ENCODE results near the gene CDH12. TPM values are rescaled to one million over a fixed set of nuclear protein-coding genes. Genes with fewer than 3 reads are reported as not detected.
"Not testable (repeated sequence)": the region's sequence is repeated elsewhere in the genome, so short reads cannot be mapped to it uniquely, and the experiment has no call there.

Gene CDH12
- total RNA-seq, 1 donor = under 0.01 TPM

DNA sequence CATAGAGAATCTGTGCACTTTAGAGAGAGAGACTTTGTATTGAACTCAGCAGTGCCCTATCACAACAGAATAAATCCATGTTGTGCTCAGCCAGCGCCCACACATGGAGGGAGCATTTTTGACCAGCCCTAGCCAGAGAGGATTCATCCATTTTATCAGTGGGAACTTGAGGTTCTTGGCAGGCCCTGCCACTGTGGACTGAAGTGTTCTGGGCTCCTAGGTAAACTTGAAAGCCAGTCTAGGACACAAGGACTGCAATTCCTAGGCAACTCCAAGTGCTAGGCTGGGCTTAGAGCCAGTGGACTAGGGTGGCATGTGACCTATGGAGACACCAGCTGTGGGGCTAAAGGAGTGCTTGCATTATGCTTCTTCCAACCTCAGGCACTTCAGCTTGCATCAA lies 523.5 kb downstream of the CDH12 start:
- no peaks in the 10 kb centered on the region for H3K27me3 ChIP-seq (ENCODE audit: insufficient read depth, low read length)
- no peaks in the 10 kb centered on the region for H3K9me3 ChIP-seq (ENCODE audit: low read depth, low read length)
- no peak overlapping the region for H3K4me3 ChIP-seq (ENCODE audit: low read length)
- H3K4me1 ChIP-seq (ENCODE audit: insufficient read depth, low read length) = no peaks in the 10 kb centered on the region

DNA sequence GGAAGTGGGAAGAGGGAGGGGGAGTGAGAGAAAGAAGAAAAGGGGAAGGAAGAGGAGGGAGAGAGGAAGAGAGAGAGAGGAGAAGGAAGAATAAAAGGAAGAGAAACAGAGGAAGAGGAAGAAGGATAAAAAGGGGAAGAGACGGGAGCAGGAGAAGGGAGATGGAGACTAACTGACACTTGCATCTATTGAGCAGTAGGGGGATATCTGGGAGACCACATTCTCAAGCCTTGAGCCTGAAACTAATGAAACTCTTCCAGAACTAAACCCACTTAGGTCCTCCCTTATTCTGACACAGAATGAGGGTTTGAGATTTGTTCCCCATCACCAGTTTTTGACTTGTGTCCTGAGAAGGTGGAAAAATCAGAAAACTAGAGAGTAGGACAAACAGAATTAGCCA lies 533.3 kb downstream of the CDH12 start:
- Histone ChIP-seq H3K4me3 (ENCODE audit: low read length) (no peak overlapping the region), H3K9me3 (ENCODE audit: low read depth, low read length) (peaks cover 6% of the 10 kb centered on the region), H3K4me1 (ENCODE audit: insufficient read depth, low read length) (no peaks in the 10 kb centered on the region), H3K27me3 (ENCODE audit: insufficient read depth, low read length) (no peaks in the 10 kb centered on the region)

GRCh38 chr5:22316294-22316693 lies 536.9 kb downstream of the CDH12 start:
- peaks cover 6% of the 10 kb centered on the region for H3K9me3 ChIP-seq (ENCODE audit: low read depth, low read length)
- H3K4me1 ChIP-seq (ENCODE audit: insufficient read depth, low read length) = no peaks in the 10 kb centered on the region
- no peak overlapping the region for H3K4me3 ChIP-seq (ENCODE audit: low read length)
- H3K27me3 ChIP-seq (ENCODE audit: insufficient read depth, low read length) = no peaks in the 10 kb centered on the region

DNA sequence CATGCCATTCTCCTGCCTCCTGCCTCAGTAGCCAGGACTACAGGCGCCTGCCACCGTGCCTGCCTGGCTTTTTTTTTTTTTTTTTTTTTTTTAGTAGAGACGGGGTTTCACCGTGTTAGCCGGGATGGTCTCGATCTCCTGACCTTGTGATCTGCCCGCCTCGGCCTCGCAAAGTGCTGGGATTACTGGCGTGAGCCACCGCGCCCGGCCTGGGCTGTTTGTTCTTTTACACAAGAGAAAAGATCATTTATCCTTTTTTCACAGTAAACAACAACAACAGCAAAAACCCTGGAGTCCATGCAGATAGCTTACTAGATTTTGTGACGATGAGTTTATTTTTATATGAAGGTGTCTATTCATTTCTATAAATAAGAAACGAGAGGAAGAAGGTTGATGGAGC lies 538.1 kb downstream of the CDH12 start:
- H3K9me3 ChIP-seq (ENCODE audit: low read depth, low read length); H3K4me1 ChIP-seq (ENCODE audit: insufficient read depth, low read length); H3K4me3 ChIP-seq (ENCODE audit: low read length); H3K27me3 ChIP-seq (ENCODE audit: insufficient read depth, low read length): not testable (repeated sequence)

GRCh38 chr5:22314548-22314947 lies 538.6 kb downstream of the CDH12 start:
- H3K27me3 ChIP-seq (ENCODE audit: insufficient read depth, low read length) = no peaks in the 10 kb centered on the region
- H3K4me1 ChIP-seq (ENCODE audit: insufficient read depth, low read length) = no peaks in the 10 kb centered on the region

DNA sequence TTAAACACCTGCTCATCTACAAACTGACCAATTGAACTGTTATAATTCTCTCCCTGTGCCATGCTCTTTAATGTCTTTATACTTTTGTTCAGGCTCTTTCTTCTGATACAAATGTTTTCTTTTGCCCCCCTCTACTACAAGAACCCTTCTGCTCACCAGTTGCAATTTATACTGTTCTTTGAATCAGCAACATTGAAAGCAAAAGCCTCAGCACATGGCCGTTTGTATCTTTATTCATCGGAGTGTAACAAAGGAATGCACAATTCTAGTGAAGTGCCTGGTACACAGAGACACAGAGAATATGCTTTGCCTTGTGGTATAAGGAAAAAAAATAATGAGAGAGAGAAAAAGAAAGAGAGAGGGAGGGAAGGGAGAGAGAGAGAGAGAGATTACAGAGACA lies 547.1 kb downstream of the CDH12 start:
- no peaks in the 10 kb centered on the region for H3K27me3 ChIP-seq (ENCODE audit: insufficient read depth, low read length)
- no peaks in the 10 kb centered on the region for H3K9me3 ChIP-seq (ENCODE audit: low read depth, low read length)
- no peak overlapping the region for H3K4me3 ChIP-seq (ENCODE audit: low read length)
- H3K4me1 ChIP-seq (ENCODE audit: insufficient read depth, low read length) = no peaks in the 10 kb centered on the region

More at GRCh38 chr5:22314548-22314947, 538.6 kb downstream of the CDH12 start:
- Histone ChIP-seq H3K4me3 (ENCODE audit: low read length) (no peak overlapping the region), H3K9me3 (ENCODE audit: low read depth, low read length) (peaks cover 6% of the 10 kb centered on the region)

DNA sequence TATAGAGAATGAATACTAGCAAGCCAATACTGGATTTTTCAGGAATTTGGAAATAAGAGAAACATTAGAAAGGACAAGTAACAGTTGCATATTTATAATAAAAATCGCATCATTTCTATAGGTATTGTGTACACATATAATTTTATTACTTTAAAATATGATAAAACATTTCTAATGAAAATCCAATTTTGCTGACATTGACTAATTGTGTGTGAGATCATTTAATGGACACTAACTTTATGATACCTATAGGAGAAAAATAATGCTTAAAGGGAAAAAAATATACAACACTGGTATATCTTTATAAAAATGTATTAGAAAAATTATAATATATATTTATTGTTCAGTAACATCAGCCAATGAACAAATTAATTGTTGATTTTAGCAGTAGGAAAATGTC lies 557.3 kb downstream of the CDH12 start:
- Histone ChIP-seq H3K27me3 (ENCODE audit: insufficient read depth, low read length) (no peaks in the 10 kb centered on the region), H3K4me3 (ENCODE audit: low read length) (no peak overlapping the region), H3K9me3 (ENCODE audit: low read depth, low read length) (peaks cover 6% of the 10 kb centered on the region), H3K4me1 (ENCODE audit: insufficient read depth, low read length) (no peaks in the 10 kb centered on the region)

DNA sequence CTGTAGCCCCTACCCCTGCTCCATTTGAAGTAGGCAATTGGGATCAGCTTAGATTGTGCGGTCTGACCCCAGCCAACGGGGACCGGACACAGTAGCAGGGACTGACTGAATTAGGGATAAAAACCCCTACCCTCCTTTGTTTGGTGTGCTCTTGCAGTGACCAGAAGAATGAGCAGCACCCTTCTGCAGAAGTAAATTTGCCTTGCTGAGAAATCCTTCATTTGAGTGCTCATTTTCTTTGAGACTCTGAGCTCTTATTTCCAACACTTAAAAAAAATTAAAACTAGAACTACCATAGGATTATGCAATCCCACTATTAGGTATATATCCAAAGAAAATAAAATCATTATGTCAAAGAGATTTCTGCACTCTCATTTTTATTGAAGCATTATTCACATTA lies 560.0 kb downstream of the CDH12 start:
- no peaks in the 10 kb centered on the region for H3K27me3 ChIP-seq (ENCODE audit: insufficient read depth, low read length)
- peaks cover 6% of the 10 kb centered on the region for H3K9me3 ChIP-seq (ENCODE audit: low read depth, low read length)
- no peaks in the 10 kb centered on the region for H3K4me1 ChIP-seq (ENCODE audit: insufficient read depth, low read length)
- no peak overlapping the region for H3K4me3 ChIP-seq (ENCODE audit: low read length)

GRCh38 chr5:22278164-22278563 lies 575.0 kb downstream of the CDH12 start:
- no peak overlapping the region for H3K4me3 ChIP-seq (ENCODE audit: low read length)
- no peaks in the 10 kb centered on the region for H3K27me3 ChIP-seq (ENCODE audit: insufficient read depth, low read length)
- H3K4me1 ChIP-seq (ENCODE audit: insufficient read depth, low read length) = no peaks in the 10 kb centered on the region
- H3K9me3 ChIP-seq (ENCODE audit: low read depth, low read length) = no peaks in the 10 kb centered on the region

DNA sequence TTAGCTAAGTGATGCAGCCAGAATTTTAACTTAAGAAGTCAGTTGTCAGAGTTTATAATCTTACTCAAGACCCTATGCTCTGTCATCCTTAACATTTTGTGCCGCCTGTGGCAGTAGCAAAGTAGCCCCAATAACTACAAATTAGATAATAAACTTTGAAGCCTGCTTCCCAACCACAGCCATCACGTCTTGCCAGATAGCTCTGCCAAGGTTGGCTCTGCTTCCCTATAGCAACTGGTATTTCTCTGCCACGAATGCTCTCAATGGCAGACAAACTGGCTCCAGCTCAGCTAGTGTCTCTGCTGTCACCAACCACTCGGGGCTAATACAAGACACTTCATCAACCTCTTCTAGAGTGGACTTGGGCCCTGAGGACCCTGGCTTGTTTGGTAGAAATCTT lies 576.1 kb downstream of the CDH12 start:
- H3K9me3 ChIP-seq (ENCODE audit: low read depth, low read length) = no peaks in the 10 kb centered on the region
- H3K4me1 ChIP-seq (ENCODE audit: insufficient read depth, low read length) = no peaks in the 10 kb centered on the region
- H3K4me3 ChIP-seq (ENCODE audit: low read length) = no peak overlapping the region
- H3K27me3 ChIP-seq (ENCODE audit: insufficient read depth, low read length) = no peaks in the 10 kb centered on the region

DNA sequence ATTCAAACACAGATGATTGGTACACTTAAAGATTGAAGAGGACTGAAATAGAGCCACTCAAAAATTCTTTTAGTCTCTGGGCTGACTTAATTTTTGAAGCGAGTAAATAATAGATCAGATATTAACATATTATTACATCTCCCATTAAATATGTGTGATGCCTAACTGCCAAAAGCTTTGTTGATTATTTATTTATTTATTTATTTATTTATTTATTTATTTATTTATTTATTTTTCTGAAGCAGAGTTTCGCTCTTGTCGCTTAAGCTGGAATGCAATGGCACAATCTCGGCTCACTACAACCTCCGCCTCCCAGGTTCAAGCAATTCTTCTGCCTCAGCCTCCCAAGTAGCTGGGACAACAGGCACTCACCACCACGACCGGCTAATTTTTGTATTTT lies 587.3 kb downstream of the CDH12 start:
- H3K27me3 ChIP-seq (ENCODE audit: insufficient read depth, low read length) = not testable (repeated sequence)

GRCh38 chr5:22258139-22258538 lies 595.0 kb downstream of the CDH12 start:
- H3K9me3 ChIP-seq (ENCODE audit: low read depth, low read length) = no peaks in the 10 kb centered on the region
- no peak overlapping the region for H3K4me3 ChIP-seq (ENCODE audit: low read length)
- no peaks in the 10 kb centered on the region for H3K27me3 ChIP-seq (ENCODE audit: insufficient read depth, low read length)
- H3K4me1 ChIP-seq (ENCODE audit: insufficient read depth, low read length) = no peaks in the 10 kb centered on the region

More for the DNA sequence above, 587.3 kb downstream of the CDH12 start:
- not testable (repeated sequence) for H3K4me1 ChIP-seq (ENCODE audit: insufficient read depth, low read length); H3K4me3 ChIP-seq (ENCODE audit: low read length); H3K9me3 ChIP-seq (ENCODE audit: low read depth, low read length)

DNA sequence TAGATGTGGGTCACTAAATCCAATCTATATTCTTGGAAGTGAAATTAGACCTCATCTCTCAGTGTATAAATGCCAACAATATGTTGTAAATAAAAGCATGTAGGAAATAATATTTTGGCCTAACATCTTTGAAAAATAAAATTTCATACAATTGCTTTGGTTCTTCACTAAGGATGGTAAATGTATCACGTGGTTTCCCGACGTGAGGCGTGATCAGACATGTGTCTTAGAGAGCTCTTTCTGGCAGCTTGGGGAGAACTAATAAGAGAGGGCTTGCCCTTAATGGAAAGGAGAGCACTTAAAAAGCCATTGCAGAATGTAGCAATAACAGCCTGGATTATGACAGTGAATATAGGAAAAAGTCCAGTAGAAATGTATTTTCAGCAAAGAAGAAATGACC lies 602.6 kb downstream of the CDH12 start:
- H3K27me3 ChIP-seq (ENCODE audit: insufficient read depth, low read length) = no peaks in the 10 kb centered on the region
- H3K9me3 ChIP-seq (ENCODE audit: low read depth, low read length) = no peaks in the 10 kb centered on the region
- no peaks in the 10 kb centered on the region for H3K4me1 ChIP-seq (ENCODE audit: insufficient read depth, low read length)
- H3K4me3 ChIP-seq (ENCODE audit: low read length) = no peak overlapping the region

- Histone ChIP-seq H3K4me1 (ENCODE audit: insufficient read depth, low read length) (no peaks in the 10 kb centered on the region), H3K9me3 (ENCODE audit: low read depth, low read length) (no peaks in the 10 kb centered on the region), H3K27me3 (ENCODE audit: insufficient read depth, low read length) (no peaks in the 10 kb centered on the region), H3K4me3 (ENCODE audit: low read length) (no peak overlapping the region)
These were observed 603.9 kb downstream of the CDH12 start for GRCh38 chr5:22249209-22249729.

- H3K4me1 ChIP-seq (ENCODE audit: insufficient read depth, low read length) = no peaks in the 10 kb centered on the region
- H3K4me3 ChIP-seq (ENCODE audit: low read length) = no peak overlapping the region
- H3K27me3 ChIP-seq (ENCODE audit: insufficient read depth, low read length) = no peaks in the 10 kb centered on the region
- H3K9me3 ChIP-seq (ENCODE audit: low read depth, low read length) = no peaks in the 10 kb centered on the region
These were observed 607.4 kb downstream of the CDH12 start for GRCh38 chr5:22245770-22246169.

DNA sequence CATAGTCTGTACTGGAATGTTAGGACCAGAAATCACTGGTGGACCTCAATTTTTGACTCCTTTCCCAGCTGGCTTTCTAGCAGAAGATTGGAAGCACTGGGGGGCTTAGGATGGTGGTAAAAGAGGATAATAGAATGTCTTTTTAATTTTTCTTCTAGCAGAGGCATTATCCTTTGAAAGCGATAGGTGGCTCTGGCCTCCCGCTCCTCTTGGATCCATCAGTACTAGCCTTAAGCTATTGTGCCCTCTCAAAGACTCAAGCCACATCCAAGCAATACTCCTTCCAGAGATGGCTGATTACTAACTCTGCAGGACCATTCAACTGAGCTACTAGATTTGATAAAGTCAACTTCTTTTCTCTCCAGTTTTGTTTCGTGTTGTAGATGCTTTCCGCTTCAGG lies 610.6 kb downstream of the CDH12 start:
- H3K27me3 ChIP-seq (ENCODE audit: insufficient read depth, low read length) = no peaks in the 10 kb centered on the region
- H3K9me3 ChIP-seq (ENCODE audit: low read depth, low read length) = no peaks in the 10 kb centered on the region
- no peaks in the 10 kb centered on the region for H3K4me1 ChIP-seq (ENCODE audit: insufficient read depth, low read length)
- H3K4me3 ChIP-seq (ENCODE audit: low read length) = no peak overlapping the region

DNA sequence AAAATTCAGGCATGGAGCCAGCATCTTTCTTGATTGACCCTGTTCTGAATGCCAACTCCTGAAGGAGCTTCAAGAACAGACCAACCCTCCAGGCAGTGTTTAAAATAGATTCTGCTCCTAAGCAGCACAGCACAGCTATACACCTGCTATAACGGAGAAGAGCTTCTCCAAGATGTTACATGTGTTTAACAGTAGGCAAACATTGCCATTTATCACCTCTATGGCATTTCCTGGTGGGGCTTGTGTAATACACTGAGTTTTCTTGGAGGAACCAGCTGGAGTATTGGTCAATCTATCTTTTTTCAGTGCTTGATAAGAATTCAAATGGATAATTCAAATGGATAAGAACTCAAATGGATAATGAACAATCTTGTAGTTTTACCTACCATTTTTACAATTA lies 615.1 kb downstream of the CDH12 start:
- H3K4me3 ChIP-seq (ENCODE audit: low read length) = no peak overlapping the region
- H3K27me3 ChIP-seq (ENCODE audit: insufficient read depth, low read length) = no peaks in the 10 kb centered on the region
- H3K9me3 ChIP-seq (ENCODE audit: low read depth, low read length) = no peaks in the 10 kb centered on the region
- no peaks in the 10 kb centered on the region for H3K4me1 ChIP-seq (ENCODE audit: insufficient read depth, low read length)
